SH-SY5Y (cell line): ENCODE results near the gene LRMDA.

Experiments
- GATA2 ChIP-seq: IDR thresholded peaks from 2 replicates; pipeline ENCODE4 v1.6.1; 2011; ENCODE audit warnings: mild to moderate bottlenecking, low read depth, low read length
- GATA3 ChIP-seq: IDR thresholded peaks from 2 replicates; pipeline ENCODE4 v1.6.1; 2011; ENCODE audit warnings: low read depth, mild to moderate bottlenecking, low read length, moderate library complexity

DNA sequence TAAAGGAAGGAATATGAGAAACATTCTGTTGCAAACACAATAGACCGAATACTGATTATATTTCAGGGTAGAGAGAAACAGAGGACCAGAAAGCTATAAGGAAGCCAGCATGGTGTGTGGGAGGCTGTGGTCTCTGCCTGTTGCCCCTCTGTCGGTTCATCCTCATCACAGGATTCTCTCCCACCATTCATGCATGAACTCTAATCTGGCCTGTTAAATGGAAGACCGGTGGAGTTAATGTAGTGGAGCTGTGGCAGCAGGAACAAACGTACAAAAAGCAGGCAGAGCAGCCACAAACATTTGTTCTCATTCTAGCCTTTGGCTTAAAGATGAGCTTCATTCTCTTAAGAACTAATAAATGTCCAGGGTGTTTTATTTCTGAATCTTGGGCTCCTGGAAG lies 902.4 kb downstream of the LRMDA start:
- TF ChIP-seq GATA2: no peak
- no peak for TF ChIP-seq GATA3
